Measurements from ENCODE around the gene TEX261. TPM values are rescaled to one million over a fixed set of nuclear protein-coding genes. Genes with fewer than 3 reads are reported as not detected.

The TEX261 gene
- total and polyA plus RNA-seq, 12 donors, result 17.5 to 67.0 (median 42.1) TPM

DNA sequence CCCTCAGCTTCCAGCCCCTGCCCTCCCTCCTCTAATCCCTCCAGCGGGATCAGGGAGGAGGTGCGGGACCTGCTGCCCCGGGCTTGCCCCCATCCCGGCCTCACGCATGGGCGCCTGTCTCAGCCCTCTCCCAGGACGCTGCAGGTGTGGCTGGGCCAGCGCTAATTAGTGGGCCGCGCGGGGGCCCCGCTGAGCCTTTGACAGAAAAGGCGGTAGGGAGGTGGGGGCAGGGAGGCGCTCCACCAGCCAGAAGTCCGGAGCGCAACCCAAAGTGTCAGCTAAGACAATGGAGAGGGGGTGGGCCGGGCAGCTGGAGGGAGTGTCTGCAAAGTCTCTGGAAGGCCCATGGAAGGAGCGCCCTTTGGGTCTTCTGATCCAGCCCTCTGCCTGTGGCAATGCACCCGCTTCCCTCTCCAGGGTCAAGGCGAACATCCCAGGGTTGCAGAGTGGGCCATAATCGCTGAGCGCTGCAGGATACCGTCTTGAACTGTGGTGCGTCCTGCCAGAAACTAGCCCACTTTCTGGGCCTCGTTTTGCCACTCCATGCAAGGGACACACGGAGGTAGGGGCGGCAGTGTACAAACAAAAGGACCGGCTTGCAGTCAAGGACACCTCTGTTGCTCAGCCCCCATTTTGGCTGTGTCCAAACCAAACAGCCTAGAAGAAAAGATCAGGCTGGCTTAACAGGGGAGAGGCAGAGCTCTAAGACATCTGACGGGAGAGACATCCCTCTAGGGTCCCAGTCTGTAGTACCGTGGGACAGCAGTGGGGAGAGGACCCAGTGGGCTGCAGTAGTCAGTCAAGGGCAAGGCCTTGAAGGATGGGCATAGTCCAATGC is 55.5 kb downstream of the TEX261 start:
- no peaks in the 10 kb centered on the region for H3K36me3 ChIP-seq
- TF ChIP-seq, protein P1, sequence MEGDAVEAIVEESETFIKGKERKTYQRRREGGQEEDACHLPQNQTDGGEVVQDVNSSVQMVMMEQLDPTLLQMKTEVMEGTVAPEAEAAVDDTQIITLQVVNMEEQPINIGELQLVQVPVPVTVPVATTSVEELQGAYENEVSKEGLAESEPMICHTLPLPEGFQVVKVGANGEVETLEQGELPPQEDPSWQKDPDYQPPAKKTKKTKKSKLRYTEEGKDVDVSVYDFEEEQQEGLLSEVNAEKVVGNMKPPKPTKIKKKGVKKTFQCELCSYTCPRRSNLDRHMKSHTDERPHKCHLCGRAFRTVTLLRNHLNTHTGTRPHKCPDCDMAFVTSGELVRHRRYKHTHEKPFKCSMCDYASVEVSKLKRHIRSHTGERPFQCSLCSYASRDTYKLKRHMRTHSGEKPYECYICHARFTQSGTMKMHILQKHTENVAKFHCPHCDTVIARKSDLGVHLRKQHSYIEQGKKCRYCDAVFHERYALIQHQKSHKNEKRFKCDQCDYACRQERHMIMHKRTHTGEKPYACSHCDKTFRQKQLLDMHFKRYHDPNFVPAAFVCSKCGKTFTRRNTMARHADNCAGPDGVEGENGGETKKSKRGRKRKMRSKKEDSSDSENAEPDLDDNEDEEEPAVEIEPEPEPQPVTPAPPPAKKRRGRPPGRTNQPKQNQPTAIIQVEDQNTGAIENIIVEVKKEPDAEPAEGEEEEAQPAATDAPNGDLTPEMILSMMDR (IDR thresholded peaks at IDR 0.05), result no peak
- no peaks in the 10 kb centered on the region for H3K4me1 ChIP-seq
- peak in 1 of 8 donors; percentile 12 for ATAC-seq
- DNase-seq, result no peak
- no peak overlapping the region for H3K27ac ChIP-seq
- intact Hi-C loops (cut with DNase I), result loop anchor here in 1 of 10 donors (5.0 kb wide), 1 partner anchor 77 kb away; no protein-coding TSS in a partner anchor
- H3K27me3 ChIP-seq, result peaks cover 0 to 31% (median 10%) of the 10 kb centered on the region in 7 donors
- H3K9me3 ChIP-seq, result no peaks in the 10 kb centered on the region
- 43 to 57% methylated on average over 30 of the region's 30 CpGs for WGBS, 2 donors
- H3K4me3 ChIP-seq, result no peak overlapping the region

DNA sequence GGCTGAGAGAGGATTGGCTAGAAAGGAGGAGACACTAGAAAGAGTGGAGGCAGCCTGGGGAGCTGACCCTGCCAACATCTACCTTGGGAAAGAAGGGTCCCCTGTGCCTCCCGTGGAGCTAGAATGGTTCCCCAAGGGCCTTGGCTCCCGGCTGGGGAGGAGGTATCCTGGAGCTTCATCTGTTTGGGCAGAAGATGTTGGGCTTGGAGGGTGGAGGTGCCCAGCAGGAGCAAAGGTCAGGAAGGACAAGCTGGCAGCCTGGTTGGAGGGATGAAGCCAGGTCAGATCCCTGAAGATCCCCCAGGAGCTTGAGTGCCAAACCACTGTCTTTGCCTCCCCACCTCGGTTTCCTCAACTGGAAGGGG is 56.1 kb downstream of the TEX261 start:
- Histone ChIP-seq H3K4me3 (no peak overlapping the region), H3K36me3 (no peaks in the 10 kb centered on the region), H3K27me3 (peaks cover 0 to 31% (median 10%) of the 10 kb centered on the region in 7 donors), H3K9me3 (no peaks in the 10 kb centered on the region), H3K27ac (no peak overlapping the region), H3K4me1 (no peaks in the 10 kb centered on the region)
- no peak for ATAC-seq
- TF ChIP-seq, protein P1 (IDR thresholded peaks at IDR 0.05), result no peak
- 55 to 61% methylated on average over 3 of the region's 3 CpGs for WGBS, 2 donors
- DNase-seq, result no peak
- intact Hi-C loops (cut with DNase I), result loop anchor here in 1 of 10 donors (5.0 kb wide), 1 partner anchor 76 kb away; no protein-coding TSS in a partner anchor

DNA sequence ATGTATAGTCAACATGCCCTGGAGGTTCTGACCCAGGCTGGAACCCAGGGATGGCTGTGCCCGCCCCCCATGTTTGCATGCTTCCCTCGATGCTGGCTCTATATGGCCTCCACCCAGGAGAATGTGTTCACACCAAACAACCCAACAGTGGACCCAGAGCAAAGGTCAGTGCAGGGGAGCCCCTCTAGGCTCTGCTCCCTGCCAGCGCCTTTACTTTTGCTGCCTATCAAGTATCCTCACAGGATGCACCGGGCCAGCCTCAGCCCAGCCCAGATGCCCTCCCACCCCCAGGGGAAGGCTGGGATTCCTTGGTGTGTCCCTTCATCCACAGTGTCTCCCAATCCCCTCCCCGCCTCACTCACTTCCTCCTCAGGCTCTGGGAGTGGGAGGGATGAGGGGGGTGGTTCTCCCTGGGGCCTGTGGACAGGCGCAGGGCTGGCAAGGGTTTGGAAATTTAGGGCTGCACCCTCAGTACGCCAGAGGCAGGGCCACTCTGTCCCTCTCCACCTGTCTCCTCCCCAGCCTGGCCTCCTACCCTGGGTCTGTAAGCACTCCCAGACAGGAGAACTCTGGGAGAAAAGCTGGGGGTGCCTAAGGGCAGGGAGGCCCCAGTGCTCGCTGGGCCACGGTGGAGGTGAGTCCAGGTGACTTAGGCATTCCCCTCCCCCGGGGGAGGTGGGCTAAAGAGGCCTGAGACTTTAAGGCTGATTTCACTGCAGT is 56.6 kb downstream of the TEX261 start:
- intact Hi-C loops (cut with DNase I), result loop anchor here in 1 of 10 donors (5.0 kb wide), 1 partner anchor 76 kb away; no protein-coding TSS in a partner anchor
- TF ChIP-seq, protein P1 (IDR thresholded peaks at IDR 0.05), result no peak
- Histone ChIP-seq H3K27ac (no peak overlapping the region), H3K9me3 (no peaks in the 10 kb centered on the region), H3K4me3 (no peak overlapping the region), H3K4me1 (no peaks in the 10 kb centered on the region), H3K27me3 (peaks cover 0 to 27% (median 10%) of the 10 kb centered on the region in 7 donors), H3K36me3 (no peaks in the 10 kb centered on the region)
- ATAC-seq (no peak), DNase-seq (no peak)
- WGBS, 2 donors, result 74 to 77% methylated on average over 10 of the region's 10 CpGs

DNA sequence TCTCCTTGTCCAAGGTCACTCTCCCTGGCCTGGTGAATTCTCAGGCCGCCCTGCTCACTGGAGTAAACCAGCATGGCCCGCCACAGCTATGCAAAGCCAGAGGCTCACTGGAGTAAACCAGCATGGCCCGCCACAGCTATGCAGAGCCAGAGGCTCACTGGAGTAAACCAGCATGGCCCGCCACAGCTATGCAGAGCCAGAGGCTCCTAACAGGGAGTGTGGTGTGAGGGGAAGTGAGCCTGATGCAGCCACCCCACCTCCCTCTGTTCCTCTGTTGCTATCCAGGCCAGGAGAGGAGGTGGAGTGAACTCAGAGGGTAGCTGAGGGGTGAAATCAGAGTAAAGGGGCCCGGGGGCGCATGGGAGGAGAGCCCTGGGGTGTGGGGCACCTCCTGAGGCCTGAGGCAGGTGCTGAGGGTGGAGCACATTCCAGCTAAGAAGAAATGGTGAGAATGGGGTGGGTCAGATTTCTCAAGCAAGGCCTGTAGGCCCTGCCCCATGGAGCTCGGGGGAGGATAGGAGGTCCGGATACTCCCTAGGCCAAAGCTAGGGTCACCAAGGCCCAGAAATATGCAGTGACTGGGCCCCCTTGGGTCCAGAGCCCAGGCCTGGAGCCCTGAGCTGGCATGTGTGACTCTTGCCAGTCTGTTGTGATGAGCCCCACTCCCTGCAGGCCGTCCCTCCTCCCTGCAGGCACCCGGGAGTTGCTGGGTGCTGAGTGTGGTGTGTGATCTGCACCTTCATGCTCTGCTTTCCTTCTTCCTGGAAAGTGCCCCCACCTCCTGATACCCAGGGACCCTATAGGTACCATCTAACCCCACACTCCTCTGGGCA is 57.5 kb downstream of the TEX261 start:
- DNase-seq (no peak), ATAC-seq (no peak)
- Histone ChIP-seq H3K36me3 (no peaks in the 10 kb centered on the region), H3K27ac (no peak overlapping the region), H3K27me3 (peaks cover 0 to 27% (median 10%) of the 10 kb centered on the region in 7 donors), H3K9me3 (no peaks in the 10 kb centered on the region), H3K4me3 (no peak overlapping the region), H3K4me1 (no peaks in the 10 kb centered on the region)
- TF ChIP-seq, protein P1 (IDR thresholded peaks at IDR 0.05), result no peak
- intact Hi-C loops (cut with DNase I), result loop anchor here in 1 of 10 donors (5.0 kb wide), 1 partner anchor 75 kb away; no protein-coding TSS in a partner anchor
- WGBS, 2 donors, result 70 to 72% methylated on average over 9 to 10 of the region's 10 CpGs
